Naive thymus-derived CD8-positive, alpha-beta T cell (primary cell): Measurements from ENCODE around the gene FAS. TPM values are rescaled to one million over a fixed set of nuclear protein-coding genes. Genes with fewer than 3 reads are reported as not detected.

Experiments used
- ATAC-seq, 2 donors: fragments of 150-1000 bp; cut with Tn5 transposase in 1 of 2; sonication (Bioruptor Pico), chemical (Tn5 transposase) in 1 of 2; 1 replicate in 1 of 2; 2 replicates in 1 of 2; pipeline ENCODE4 v1.10.0; 2021; ENCODE audit warnings: mild to moderate bottlenecking in 2 of 2, moderate library complexity in 2 of 2
- POLR2A ChIA-PET: fragments of 350-600 bp; sonication (Branson Sonifier 250); formaldehyde crosslinking; loops from one replicate; lab custom pipeline; 2021; ENCODE audit warnings: antibody characterized with exemption; lab: Charles Lee
- DNase-seq, 10 donors: peaks; one replicate each; pipeline versions ENCODE4 v3.0.0 to v3.0.0-alpha.2; 2020 to 2022
- H3K27ac Mint-ChIP-seq, 10 donors: one replicate each; pipeline ENCODE4 v1.8.0; 2020 to 2022; ENCODE audit warnings: mild to moderate bottlenecking in 10 of 10, mixed read lengths in 10 of 10, moderate library complexity in 4 of 10, inconsistent platforms in 1 of 10
- H3K27me3 Mint-ChIP-seq, 5 donors: one replicate each; pipeline ENCODE4 v1.8.0; 2021 to 2022; ENCODE audit warnings: mixed read lengths in 5 of 5
- H3K36me3 Mint-ChIP-seq, 3 donors: one replicate each; pipeline ENCODE4 v1.8.0; 2020 to 2022; ENCODE audit warnings: mixed read lengths in 3 of 3, mild to moderate bottlenecking in 2 of 3, inconsistent platforms in 1 of 3
- H3K4me1 Mint-ChIP-seq, 4 donors: one replicate each; pipeline ENCODE4 v1.8.0; 2021 to 2022; ENCODE audit warnings: mixed read lengths in 4 of 4
- H3K4me3 Mint-ChIP-seq, 10 donors: one replicate each; pipeline ENCODE4 v1.8.0; 2020 to 2022; ENCODE audit warnings: mild to moderate bottlenecking in 10 of 10, mixed read lengths in 10 of 10, moderate library complexity in 6 of 10, inconsistent platforms in 1 of 10
- H3K9me3 Mint-ChIP-seq, 9 donors: one replicate each; pipeline ENCODE4 v1.8.0; 2020 to 2022; ENCODE audit warnings: mixed read lengths in 9 of 9, mild to moderate bottlenecking in 3 of 9, inconsistent platforms in 1 of 9, moderate library complexity in 1 of 9
- polyA plus RNA-seq, 3 donors: library from polyadenylated mRNA; unstranded; fragments of 300-500 nt; fragmentation: Illumina TruSeq; gene quantifications; one replicate each; pipeline ENCODE4 v1.2.3, GENCODE V29; 2021
- total RNA-seq, 8 experiments: library from RNA in 2 of 8; stranded (reverse) in 2 of 8; gene quantifications; one replicate each; pipeline ENCODE4 v1.2.3 and lab custom pipeline; 2021 to 2026

FAS gene
- total and polyA plus RNA-seq, 5 experiments from 2014 or later, result 1.2 to 9.0 (median 4.2) TPM

DNA sequence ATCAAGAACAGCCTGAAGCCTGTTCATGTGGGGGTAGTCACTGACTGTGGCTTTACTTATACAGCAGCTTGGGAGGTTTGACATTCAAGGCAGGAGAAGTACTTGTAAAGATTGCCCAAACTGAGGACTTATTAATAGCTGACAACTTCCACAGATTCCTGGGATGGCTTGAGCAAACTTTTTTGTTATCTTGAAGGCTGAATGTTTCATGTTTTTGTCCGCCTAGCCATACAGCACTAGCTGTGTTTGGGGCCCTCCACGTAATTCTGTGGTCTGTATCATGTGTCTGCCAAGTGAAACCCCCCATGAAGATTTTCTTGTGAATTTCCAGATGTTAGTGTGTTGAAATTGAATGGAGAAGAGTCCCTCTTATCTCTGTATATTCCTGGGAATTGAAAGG, 38.6 kb downstream of the FAS start:
- Mint-ChIP-seq H3K27ac (no peak overlapping the region), H3K27me3 (no peaks in the 10 kb centered on the region)

DNA sequence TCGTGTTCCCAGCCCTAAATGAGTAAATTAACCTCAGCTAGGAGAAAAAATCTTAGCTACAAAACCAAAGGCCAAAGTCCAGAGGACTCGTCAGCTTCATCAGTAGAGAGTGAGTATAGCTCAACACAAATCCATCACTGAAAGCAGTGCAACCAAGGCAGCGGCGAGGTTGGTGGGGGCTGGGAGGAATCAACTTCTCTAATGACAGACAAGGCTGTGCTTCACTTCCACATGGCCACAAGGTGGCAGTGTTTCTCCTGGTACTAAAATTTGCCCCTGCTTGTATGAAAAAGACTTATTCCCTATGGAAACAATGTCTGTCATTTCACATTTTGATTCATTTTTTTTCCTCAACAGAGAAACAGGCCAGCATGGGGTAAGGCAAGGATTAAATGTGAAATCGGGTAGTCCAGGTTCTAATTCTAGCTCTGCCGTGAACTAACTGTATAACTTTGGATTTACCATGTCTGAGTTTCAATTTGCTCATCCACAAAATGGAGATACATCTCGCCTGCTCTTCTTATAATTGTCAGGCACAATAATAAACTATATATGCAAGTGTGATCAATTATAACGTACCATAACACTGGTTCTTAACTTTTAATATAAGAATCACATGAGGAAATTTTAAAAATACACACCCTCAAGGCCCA, 39.3 kb downstream of the FAS start:
- DNase-seq (peak; percentile 31 to 79 (median 58)), ATAC-seq (peak; percentile 62 to 67)
- POLR2A ChIA-PET, result interaction anchor here (0.6 to 0.7 kb wide), 2 partner anchors 19 to 178 kb away, joined by 3 read pairs; no protein-coding TSS in a partner anchor
- peaks cover 0 to 11% (median 1%) of the 10 kb centered on the region in 4 donors for H3K4me1 Mint-ChIP-seq
- H3K4me3 Mint-ChIP-seq, result no peak overlapping the region
- H3K9me3 Mint-ChIP-seq, result no peaks in the 10 kb centered on the region
- no peaks in the 10 kb centered on the region for H3K36me3 Mint-ChIP-seq
- H3K27ac Mint-ChIP-seq, result no peak overlapping the region
- no peaks in the 10 kb centered on the region for H3K27me3 Mint-ChIP-seq

More for the DNA sequence above, 38.6 kb downstream of the FAS start:
- Mint-ChIP-seq H3K36me3 (no peaks in the 10 kb centered on the region), H3K4me1 (peaks cover 0 to 11% (median 1%) of the 10 kb centered on the region in 4 donors), H3K9me3 (no peaks in the 10 kb centered on the region), H3K4me3 (no peak overlapping the region)
- no peak for DNase-seq
- ATAC-seq, result no peak
- POLR2A ChIA-PET, result interaction anchor here (0.7 kb wide), 1 partner anchor 179 kb away, joined by 3 read pairs; no protein-coding TSS in a partner anchor

GRCh38 chr10:89030791-89031190, 40.2 kb downstream of the FAS start:
- no peak for DNase-seq
- H3K27ac Mint-ChIP-seq, result no peak overlapping the region
- POLR2A ChIA-PET, result no interaction called here
- no peaks in the 10 kb centered on the region for H3K27me3 Mint-ChIP-seq
- no peaks in the 10 kb centered on the region for H3K36me3 Mint-ChIP-seq
- H3K9me3 Mint-ChIP-seq, result no peaks in the 10 kb centered on the region
- no peak for ATAC-seq
- no peak overlapping the region for H3K4me3 Mint-ChIP-seq
- peaks cover 0 to 11% (median 1%) of the 10 kb centered on the region in 4 donors for H3K4me1 Mint-ChIP-seq

- Mint-ChIP-seq H3K4me1 (peaks cover 0 to 11% (median 1%) of the 10 kb centered on the region in 4 donors), H3K4me3 (no peak overlapping the region), H3K27ac (no peak overlapping the region), H3K27me3 (no peaks in the 10 kb centered on the region), H3K9me3 (no peaks in the 10 kb centered on the region), H3K36me3 (no peaks in the 10 kb centered on the region)
- DNase-seq (no peak), ATAC-seq (no peak)
- POLR2A ChIA-PET, result no interaction called here
These were observed 41.7 kb downstream of the FAS start for GRCh38 chr10:89032141-89032891.

GRCh38 chr10:89035461-89035860, 44.9 kb downstream of the FAS start:
- no peaks in the 10 kb centered on the region for H3K36me3 Mint-ChIP-seq
- no peak for ATAC-seq
- POLR2A ChIA-PET, result no interaction called here

DNA sequence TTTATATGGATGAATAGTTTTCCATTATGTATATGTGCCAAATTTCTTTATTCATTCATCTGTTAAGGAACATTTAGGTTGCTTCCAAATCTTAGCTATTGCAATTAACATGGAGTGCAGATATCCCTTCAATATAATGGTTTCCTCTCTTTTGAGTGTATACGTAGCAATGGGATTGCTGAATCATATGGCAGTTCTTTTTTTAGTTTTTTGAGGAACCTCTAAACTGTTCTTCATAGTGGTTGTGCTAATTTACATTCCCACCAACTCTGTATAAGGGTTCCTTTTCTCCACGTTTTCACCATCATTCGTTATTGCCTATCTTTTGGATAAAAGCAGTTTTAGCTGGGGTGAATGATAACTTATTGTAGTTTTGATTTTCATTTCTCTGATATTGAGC, 46.5 kb downstream of the FAS start:
- peaks cover 0 to 7% (median 0%) of the 10 kb centered on the region in 5 donors for H3K27me3 Mint-ChIP-seq
- H3K4me1 Mint-ChIP-seq, result peaks cover 0 to 4% (median 0%) of the 10 kb centered on the region in 4 donors
- POLR2A ChIA-PET, result no interaction called here
- ATAC-seq (no peak), DNase-seq (no peak)
- no peak overlapping the region for H3K4me3 Mint-ChIP-seq
- H3K27ac Mint-ChIP-seq, result no peak overlapping the region
- H3K36me3 Mint-ChIP-seq, result no peaks in the 10 kb centered on the region
- H3K9me3 Mint-ChIP-seq, result no peaks in the 10 kb centered on the region

More at GRCh38 chr10:89035461-89035860, 44.9 kb downstream of the FAS start:
- Mint-ChIP-seq H3K27ac (no peak overlapping the region), H3K4me1 (peaks cover 0 to 7% (median 0%) of the 10 kb centered on the region in 4 donors), H3K9me3 (no peaks in the 10 kb centered on the region), H3K4me3 (no peak overlapping the region), H3K27me3 (no peaks in the 10 kb centered on the region)
- DNase-seq, result no peak

- DNase-seq (no peak), ATAC-seq (no peak)
- H3K27me3 Mint-ChIP-seq, result peaks cover 0 to 9% (median 0%) of the 10 kb centered on the region in 5 donors
- no peak overlapping the region for H3K27ac Mint-ChIP-seq
- H3K9me3 Mint-ChIP-seq, result no peaks in the 10 kb centered on the region
- no peak overlapping the region for H3K4me3 Mint-ChIP-seq
- H3K36me3 Mint-ChIP-seq, result no peaks in the 10 kb centered on the region
- POLR2A ChIA-PET, result no interaction called here
- H3K4me1 Mint-ChIP-seq, result no peaks in the 10 kb centered on the region
These were observed 52.0 kb downstream of the FAS start for GRCh38 chr10:89042562-89042961.

GRCh38 chr10:89043052-89043451, 52.5 kb downstream of the FAS start:
- DNase-seq, result no peak
- Mint-ChIP-seq H3K4me1 (no peaks in the 10 kb centered on the region), H3K4me3 (no peak overlapping the region), H3K27me3 (peaks cover 0 to 11% (median 1%) of the 10 kb centered on the region in 5 donors), H3K27ac (no peak overlapping the region), H3K36me3 (no peaks in the 10 kb centered on the region), H3K9me3 (no peaks in the 10 kb centered on the region)
- ATAC-seq, result no peak
- POLR2A ChIA-PET, result no interaction called here

GRCh38 chr10:89047397-89047796, 56.8 kb downstream of the FAS start:
- no peaks in the 10 kb centered on the region for H3K9me3 Mint-ChIP-seq
- no peaks in the 10 kb centered on the region for H3K4me1 Mint-ChIP-seq
- no peak overlapping the region for H3K4me3 Mint-ChIP-seq
- no peaks in the 10 kb centered on the region for H3K36me3 Mint-ChIP-seq
- DNase-seq (no peak), ATAC-seq (no peak)
- peaks cover 0 to 4% (median 1%) of the 10 kb centered on the region in 5 donors for H3K27me3 Mint-ChIP-seq
- no peak overlapping the region for H3K27ac Mint-ChIP-seq
- POLR2A ChIA-PET, result no interaction called here

- H3K36me3 Mint-ChIP-seq, result no peaks in the 10 kb centered on the region
- ATAC-seq (no peak), DNase-seq (no peak)
- H3K27me3 Mint-ChIP-seq, result peaks cover 0 to 4% (median 3%) of the 10 kb centered on the region in 5 donors
- POLR2A ChIA-PET, result no interaction called here
- H3K27ac Mint-ChIP-seq, result no peak overlapping the region
- no peaks in the 10 kb centered on the region for H3K9me3 Mint-ChIP-seq
- no peak overlapping the region for H3K4me3 Mint-ChIP-seq
- H3K4me1 Mint-ChIP-seq, result no peaks in the 10 kb centered on the region
These were observed 61.0 kb downstream of the FAS start for GRCh38 chr10:89051593-89051992.

GRCh38 chr10:89053555-89053954, 63.0 kb downstream of the FAS start:
- POLR2A ChIA-PET, result no interaction called here
- ATAC-seq, result no peak

DNA sequence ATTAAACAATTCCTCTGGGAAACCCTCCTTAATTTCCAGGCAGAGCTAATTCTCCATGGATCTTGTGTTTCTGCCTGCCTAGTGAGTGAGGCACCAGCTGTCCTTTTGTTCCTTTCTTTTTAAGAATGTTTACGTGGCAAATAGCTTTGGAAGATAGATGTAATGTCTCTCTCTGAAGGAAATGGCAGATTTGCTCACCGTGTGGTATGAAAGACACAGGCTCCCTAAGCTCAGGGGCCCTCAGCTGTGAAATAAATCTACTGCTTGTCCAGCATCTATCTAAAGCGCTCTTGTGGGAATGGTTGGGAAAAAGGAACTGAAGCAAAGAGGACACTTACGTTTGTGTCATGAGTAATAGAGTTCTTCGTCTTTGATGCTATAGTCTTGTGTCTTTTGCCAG, 64.6 kb downstream of the FAS start:
- POLR2A ChIA-PET, result no interaction called here
- DNase-seq (no peak), ATAC-seq (no peak)
- peaks cover 0 to 2% (median 0%) of the 10 kb centered on the region in 5 donors for H3K27me3 Mint-ChIP-seq
- no peaks in the 10 kb centered on the region for H3K36me3 Mint-ChIP-seq
- H3K4me1 Mint-ChIP-seq, result no peaks in the 10 kb centered on the region
- H3K9me3 Mint-ChIP-seq, result no peaks in the 10 kb centered on the region
- no peak overlapping the region for H3K4me3 Mint-ChIP-seq
- H3K27ac Mint-ChIP-seq, result no peak overlapping the region

More at GRCh38 chr10:89053555-89053954, 63.0 kb downstream of the FAS start:
- Mint-ChIP-seq H3K9me3 (no peaks in the 10 kb centered on the region), H3K36me3 (no peaks in the 10 kb centered on the region), H3K27ac (no peak overlapping the region), H3K27me3 (peaks cover 0 to 2% (median 0%) of the 10 kb centered on the region in 5 donors), H3K4me3 (no peak overlapping the region), H3K4me1 (no peaks in the 10 kb centered on the region)
- no peak for DNase-seq

GRCh38 chr10:89062861-89063260, 72.3 kb downstream of the FAS start:
- Mint-ChIP-seq H3K9me3 (no peaks in the 10 kb centered on the region), H3K27me3 (peaks cover 2 to 30% (median 6%) of the 10 kb centered on the region in 5 donors), H3K4me3 (no peak overlapping the region), H3K4me1 (no peaks in the 10 kb centered on the region), H3K27ac (no peak overlapping the region), H3K36me3 (no peaks in the 10 kb centered on the region)
- POLR2A ChIA-PET, result no interaction called here
- ATAC-seq (no peak), DNase-seq (no peak)
